HG03460 (cell line): ENCODE data around the gene MED13L.
"Not testable (repeated sequence)": the region's sequence is repeated elsewhere in the genome, so short reads cannot be mapped to it uniquely, and the experiment has no call there.

Experiments
- ATAC-seq: cut with Tn5 transposase; IDR thresholded peaks from one replicate; pipeline ENCODE4 v1.9.1; 2021; ENCODE audit not compliant: unreplicated experiment

The MED13L gene

DNA sequence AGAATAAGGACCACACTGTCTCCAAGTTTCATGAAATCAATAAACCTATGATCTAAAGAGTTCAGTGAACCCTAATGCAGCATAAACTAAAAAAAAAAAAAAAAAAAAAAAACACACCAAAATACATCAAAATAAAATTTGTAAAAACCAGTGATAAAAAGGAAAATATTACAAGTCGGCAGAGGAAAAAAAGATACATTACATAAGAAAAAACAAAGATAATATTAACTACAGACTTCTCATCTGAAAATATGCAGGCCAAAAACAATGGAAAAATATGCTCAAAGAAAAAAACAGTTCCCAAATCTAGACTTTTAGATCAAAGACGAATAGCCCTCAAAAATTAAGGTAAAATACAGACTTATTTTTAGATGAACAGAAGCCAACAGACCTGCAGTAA lies 27.6 kb downstream of the MED13L start:
- ATAC-seq = no peak

DNA sequence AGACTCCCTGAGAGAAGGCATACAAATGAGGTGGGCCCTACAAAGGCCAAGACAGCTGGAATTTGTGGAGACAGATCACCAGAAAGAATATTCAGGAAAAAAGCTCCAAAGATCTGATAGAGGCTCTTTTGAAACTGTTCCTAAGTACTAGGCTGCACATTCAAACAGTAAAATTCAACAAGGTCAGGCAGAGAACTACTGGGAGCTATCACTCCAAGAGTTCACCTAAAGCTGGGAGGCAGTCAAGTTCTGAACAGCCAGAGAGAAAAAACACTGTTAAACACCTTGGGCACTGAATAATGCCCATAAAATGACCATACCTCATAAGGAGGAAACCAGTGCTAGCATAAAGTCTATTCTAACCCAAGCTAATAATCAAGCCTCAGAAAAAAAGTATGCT lies 28.6 kb downstream of the MED13L start:
- ATAC-seq = no peak

DNA sequence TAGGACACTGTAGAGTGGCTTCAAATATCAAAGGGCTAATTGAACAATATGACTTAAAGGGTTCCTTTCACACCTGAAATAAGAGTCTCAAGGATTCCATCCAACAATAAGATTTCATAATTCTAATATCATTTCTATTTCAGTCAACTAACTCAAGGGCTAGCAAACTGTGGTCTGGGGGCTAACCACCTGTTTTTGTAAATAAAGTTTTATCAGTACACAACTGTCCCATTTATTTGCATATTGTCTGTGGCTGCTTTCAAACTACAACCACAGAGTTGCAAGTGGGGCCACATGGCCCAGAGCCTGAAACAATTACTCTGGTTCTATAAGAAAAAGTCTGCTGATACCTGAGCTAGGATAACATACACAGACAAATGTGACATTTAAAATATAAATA lies 29.1 kb downstream of the MED13L start:
- no peak for ATAC-seq

DNA sequence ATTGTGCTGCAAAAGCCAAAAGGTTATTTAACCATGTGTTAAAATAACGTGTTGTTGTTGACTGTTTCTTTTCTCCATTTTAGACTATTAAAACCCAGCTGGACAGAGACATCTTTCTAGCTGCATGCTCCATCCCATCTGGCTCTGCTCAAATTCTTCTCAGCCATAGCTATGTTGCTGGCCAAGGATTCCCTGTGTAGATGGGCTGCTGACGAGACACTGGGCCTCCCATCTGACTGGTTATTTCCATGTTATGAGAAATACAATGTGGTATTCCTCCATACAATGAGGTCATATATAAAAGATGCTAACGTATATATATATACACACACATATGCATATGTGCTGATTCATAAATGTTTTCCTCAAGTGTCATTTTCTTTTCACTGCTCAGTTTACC lies 30.1 kb downstream of the MED13L start:
- ATAC-seq = no peak

DNA sequence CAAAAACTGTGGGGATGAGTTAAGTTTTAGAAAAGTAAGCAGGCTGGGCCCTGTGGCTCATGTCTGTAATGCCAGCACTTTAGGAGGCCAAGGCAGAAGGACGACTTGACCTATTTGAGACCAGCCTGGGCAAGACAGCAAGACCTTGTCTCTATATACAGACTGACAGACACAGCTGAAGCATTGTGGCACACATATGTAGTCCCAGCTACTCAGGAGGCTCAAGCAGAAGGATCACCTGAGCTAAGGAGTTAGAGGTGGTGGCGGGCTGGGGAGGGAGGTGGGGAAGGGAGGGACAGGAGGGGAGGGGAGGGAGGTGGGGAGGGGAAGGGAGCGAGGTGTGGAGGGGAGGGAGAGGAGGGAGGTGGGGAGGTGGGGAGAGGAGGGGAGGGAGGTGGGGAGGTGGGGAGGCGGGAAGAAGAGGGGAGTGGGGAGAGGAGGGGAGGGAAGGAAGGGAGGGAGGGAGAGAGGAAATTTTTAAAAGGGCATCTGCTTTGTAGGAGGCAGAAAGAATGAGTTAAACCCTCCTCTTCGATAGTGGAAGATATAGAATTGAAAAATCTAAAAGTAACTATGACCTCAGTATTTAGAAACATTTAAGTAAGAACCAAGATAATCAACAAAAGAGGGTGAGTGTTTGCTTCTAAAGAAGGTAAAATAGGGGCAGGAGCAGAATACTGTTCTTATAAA lies 30.9 kb downstream of the MED13L start:
- no peak for ATAC-seq

DNA sequence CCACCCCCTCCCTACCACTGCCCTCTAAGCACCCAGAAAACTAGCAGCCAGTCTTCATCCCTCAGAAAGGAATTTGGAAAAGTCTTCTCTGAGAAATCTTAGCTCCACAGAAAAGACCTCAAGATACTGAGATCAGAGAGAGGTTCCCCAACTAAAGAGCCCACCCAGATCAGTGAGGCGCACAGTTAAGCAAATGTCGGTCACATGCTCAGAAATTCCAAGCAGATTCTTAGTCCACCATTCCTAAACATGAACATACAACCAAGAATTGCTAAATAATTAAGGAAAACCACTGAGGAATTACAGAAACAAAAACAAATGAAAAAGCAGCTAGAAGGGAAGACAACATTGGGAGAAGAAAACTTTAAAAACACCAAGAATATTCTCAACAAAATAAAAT lies 32.3 kb downstream of the MED13L start:
- ATAC-seq = no peak

DNA sequence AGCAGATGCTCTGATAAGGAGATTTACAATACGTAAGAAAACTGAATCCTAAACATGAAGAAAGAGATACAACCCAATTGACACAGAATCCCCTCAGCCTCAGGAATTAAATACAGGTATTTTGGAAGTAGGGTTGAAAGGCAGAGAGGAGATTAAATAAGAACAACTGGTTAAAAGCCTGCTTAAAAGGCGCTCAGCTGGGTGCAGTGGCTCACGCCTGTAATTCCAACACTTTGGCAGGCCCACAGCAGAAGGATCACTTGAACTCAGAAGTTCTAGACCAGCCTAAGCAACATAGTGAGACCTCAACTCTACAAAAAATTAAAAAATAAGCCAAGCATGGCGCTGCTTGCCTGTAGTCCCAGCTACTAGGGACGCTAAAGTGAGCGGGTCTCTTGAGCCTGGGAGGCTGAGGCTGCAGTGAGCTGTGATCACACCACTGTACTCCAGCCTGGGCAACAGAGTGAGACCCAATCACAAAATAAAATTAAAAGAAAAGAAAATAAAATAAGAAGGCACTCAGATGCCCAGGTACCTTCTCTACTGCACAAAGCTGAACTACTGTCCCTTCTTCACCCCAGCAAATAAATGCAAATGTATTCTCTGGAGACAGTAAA lies 32.9 kb downstream of the MED13L start:
- no peak for ATAC-seq

DNA sequence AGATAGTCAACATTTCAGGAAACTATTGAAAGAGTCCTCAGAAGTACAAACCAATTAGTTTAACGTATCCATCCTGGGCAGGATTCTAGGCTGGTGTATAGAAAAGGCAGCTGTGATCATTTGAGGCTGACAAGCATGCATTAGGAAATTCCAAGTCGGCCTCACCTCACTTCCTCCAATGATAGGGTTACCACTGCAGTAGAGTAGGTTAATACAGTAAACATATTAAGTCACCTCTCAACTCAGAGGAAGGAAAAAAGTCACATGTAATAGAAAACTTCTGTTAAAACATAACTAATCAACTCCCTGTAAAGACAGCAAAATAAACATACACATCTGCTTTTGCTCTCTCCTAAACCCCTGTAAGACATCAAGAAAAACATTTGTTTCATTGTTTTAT lies 33.5 kb downstream of the MED13L start:
- peak; percentile 66 for ATAC-seq

DNA sequence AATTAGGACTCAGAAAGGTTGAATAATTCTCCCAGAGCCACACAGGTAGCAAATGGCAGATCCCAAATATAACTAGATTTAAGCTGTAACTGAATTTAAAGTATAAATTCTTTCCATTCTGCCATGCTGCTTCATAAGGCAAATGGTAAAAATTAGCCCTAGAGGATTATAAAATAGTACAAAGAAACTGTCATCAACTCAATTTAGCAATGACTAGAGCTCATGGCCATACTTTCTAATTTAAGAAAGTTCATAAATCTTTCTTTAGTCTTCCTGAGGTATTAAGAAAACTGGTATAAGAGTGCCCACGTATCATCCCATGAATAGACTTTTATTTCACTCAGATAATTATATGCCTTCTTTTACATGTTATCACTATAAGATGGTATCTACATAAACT lies 34.8 kb downstream of the MED13L start:
- no peak for ATAC-seq

DNA sequence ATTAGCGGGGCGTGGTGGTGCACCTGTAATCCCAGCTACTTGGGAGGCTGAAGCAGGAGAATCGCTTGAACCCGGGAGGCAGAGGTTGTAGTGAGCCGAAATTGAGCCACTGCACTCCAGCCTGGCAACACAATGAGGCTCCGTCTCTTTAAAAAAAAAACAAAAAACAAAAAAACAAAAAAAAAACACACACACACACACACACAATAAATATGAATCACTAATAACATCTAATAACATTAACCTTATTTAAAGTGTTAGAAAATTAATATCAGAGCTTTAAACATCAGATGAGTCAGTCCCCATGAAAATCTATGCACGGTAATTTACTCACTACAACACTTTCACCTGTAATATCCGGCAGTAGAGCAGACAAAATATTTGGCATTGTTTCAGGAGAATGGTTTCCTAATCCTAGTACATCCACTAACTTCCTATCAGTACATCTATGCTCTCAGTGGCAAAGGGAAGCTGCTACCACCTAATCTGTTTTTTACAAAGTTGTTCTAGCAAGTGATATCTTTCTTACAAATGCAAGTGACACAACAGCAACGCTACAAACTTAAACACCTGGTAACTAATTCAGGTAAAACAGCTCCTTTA lies 36.2 kb downstream of the MED13L start:
- ATAC-seq = no peak

DNA sequence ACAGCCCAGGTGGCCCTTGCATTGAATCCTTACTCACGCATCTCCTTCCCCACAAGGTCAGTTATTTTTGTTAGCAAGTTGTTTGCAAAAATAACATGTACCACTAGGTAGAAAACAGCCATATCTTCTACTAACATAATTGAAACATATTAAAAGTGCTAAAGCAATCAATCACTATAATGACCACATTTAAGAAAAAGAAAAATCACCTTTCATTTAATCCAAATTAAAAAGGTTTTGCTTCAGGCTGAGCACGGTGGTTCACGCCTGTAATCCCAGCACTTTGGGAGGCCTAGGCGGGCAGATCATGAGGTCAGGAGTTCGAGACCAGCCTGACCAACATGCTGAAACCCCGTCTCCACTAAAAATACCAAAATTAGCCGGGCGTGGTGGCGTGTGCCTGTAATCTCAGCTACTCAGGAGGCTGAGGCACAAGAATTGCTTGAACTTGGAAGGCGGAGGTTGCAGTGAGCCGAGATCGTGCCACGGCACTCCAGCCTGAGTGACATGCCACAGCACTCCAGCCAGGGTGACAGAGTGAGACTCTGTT lies 38.8 kb downstream of the MED13L start:
- not testable (repeated sequence) for ATAC-seq

DNA sequence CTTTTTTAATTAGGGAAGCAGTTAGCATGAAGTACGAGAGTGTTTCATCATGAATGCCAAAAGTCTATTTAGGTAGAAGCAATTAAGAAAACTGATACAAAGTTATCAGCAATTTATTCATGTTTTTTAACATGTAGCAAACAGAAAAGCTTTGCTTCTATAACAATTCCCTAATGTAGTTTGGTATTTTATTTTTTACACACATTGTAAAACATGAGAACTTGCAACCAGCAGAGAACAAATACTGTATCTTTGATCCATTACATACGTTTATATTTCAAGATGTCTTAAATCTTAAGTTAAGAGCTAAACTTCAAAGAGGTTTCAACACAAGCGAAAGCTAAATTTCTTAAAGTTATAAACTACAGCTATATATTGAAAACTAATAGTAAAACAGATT lies 39.3 kb downstream of the MED13L start:
- no peak for ATAC-seq

DNA sequence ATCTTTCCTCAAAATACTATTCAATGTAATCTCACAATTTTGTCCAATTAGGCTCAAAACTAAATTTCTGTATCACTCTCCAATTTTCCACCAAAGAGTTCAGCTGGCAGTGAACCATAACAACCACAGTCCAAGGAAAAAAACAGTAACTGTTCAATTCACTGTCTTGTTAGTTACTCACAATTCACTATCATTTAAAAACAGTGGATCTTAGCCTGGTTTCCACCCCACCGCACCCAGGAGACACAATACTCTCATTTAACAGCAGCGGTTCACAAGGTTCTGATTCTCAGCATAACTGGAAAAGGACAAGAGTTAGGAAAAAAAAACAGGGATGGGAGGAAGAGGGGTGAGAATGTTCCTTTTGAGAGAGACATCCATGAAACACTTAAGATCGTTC lies 40.5 kb downstream of the MED13L start:
- ATAC-seq = no peak

DNA sequence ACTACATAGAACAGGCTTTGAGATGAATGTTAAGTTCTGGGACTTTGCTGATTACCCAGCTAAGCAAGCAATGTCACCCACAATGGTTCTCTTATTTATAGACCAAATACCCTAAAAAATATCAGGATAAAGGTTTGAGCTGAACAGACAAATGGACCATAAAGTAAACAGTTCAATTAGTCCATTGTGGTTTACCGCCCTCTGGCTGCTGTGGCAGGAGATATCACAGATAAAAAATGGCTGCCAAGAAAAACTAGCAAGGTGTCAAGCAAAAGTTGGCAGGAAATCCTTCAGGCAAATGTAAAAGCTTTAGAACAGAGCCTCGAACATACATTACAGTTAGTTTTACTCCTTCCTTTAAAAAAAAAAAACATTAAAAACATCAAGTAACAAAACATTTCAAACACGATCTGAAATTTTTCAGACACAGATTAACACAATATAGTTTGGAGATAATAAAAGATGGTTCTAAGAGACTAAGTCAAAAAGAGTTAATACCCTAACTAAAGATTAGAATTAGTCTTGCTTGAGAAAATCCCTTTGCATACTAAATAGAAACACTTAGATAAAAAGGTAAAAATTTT lies 41.3 kb downstream of the MED13L start:
- no peak for ATAC-seq

DNA sequence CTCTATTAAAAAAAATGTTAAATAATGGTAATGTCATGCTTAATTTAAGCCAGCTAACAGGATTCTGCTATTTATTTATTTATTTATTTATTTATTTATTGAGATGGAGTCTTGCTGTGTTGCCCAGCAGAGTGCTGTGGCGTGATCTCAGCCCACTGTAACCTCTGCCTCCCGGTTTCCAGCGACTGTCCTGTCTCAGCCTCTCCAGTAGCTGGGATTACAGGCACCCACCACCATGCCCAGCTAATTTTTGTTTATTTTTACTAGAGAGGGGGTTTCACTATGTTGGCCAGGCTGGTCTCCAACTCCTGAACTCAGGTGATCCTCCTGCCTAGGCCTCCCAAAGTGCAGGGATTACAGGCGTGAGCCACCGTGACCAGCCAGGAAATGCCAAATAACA lies 43.3 kb downstream of the MED13L start:
- ATAC-seq = not testable (repeated sequence)

DNA sequence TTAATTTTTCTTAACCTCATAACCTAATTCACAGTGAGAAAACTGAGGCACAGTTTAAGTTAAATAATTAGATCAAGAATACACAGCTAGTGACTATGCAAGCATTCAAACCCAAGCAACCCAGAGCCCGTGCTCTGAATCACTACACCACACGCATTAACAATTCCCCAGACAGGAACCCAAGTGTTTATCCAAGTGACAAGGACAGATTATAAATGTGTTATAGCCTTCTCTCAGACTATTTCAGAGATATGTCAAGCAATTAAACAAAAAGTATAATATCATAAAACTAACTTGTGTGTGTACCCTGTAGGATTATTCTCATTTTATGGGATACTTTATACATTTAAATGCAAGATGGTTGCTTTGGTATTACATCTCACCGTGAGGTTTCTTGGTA lies 43.8 kb downstream of the MED13L start:
- ATAC-seq = no peak

DNA sequence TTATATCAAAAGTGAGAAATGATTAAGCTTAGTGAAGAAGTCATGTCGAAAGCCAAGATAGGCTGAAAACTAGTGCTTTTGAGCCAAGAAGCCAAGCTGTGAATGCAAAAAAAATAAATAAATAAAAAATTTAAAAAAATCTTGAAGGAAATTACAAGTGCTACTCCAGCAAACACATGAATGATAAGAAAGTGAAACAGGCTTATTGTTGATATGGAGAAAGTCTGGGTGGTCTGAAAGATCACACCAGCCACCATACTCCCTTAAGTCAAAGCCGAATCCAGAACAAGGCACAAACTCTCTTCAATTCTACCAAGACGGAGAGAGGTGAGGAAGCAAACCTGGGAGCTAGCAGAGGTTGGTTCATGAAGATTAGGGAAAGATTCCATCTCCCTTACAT lies 49.7 kb downstream of the MED13L start:
- no peak for ATAC-seq

DNA sequence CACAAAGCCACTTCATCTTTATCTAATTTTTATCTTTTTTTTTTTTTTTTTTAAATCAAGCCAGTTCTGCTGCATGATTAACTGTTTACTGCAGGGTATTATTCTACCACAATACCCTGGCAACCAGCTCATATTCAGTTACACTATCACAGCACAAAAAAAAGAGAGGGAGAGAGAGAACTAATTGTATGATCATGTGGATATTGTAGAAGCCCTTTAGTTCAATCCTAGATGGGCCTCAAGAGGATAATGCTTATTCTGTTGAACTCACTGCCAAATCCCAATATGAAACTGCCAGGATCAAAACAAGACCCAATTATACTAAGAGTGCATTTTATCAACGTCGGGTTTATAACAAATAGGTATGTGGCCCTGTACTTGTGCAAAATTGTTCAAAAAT lies 51.5 kb downstream of the MED13L start:
- no peak for ATAC-seq

DNA sequence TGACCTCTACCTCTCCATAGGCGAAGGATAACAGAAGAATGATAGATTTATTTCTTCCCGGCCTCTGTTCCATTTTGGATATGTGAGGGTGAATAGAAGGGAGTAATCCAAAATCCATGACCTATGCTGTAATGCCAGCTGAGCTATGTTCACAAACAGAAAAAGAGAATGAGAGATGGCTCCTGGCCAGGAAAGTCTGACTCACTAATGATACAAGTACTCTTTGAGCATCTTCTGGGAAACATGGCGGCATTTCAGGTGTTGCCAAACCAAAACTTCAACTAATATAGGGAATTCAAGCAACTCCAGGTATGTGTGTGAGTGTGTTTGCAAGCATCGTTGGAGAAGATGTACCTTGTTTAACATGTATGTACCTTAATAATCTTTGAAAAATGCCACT lies 55.1 kb downstream of the MED13L start:
- ATAC-seq = no peak

DNA sequence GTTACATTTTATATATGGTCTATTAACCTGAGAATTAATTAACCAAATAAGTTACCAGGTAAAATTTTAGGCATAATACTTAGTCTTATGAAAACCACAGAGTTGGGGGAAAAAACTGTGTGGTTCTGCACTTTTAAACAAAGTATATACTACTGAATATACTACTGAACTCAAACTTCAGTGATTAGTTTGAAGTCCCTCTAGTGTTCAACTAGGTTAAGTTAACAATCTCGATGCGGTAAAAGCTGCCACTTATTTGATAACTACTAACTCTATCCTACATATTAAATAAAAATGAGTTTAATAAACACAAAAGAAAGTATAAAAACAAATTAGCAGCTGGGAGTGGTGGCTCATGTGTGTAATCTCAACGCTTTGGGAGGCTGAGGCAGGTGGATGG lies 56.7 kb downstream of the MED13L start:
- ATAC-seq = no peak

DNA sequence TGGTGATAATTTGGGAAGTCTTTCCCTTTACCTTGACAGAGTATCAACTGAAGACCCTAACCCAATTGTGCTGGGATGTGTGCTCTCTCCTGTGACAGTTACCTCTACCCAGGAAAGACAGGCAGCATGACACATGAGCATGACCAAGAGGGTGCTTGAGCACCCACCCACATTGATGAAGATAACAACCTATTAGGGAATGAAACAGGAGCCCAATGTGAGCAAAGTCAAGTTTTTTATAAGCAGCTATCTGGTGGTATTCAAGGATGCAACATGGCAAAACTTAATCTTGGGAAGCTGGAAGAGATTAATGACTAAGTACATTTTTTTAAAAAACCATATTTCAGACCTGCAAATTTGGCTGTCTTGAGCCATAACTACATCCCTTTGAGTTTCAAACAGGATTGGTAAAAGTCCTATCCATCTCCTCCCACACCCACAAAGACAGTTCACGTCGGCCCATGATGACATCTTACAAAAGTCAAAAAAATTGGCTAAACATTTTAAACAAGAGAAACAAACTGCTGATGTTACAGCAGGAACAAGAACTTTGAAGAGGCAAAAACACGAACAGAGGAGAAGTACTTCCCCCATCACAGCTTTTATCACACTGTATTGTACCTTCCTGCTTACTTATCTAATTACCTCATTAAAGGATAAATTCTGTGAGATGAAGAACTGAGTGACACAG lies 60.3 kb downstream of the MED13L start:
- ATAC-seq = no peak
